Dendritic cell treated with granulocyte-macrophage colony-stimulating factor and Interleukin-4, amounts not matched to agents 40 ng/mL and 50 ng/mL, for 4 days (primary cell): Measurements from ENCODE around the gene UQCRHL.

Source experiments
- H3K27ac Mint-ChIP-seq: one replicate; pipeline ENCODE4 v1.8.0; 2022; ENCODE audit warnings: mild to moderate bottlenecking, mixed read lengths
- H3K27me3 Mint-ChIP-seq: one replicate; pipeline ENCODE4 v1.8.0; 2022; ENCODE audit warnings: mild to moderate bottlenecking, mixed read lengths
- H3K36me3 Mint-ChIP-seq: one replicate; pipeline ENCODE4 v1.8.0; 2022; ENCODE audit warnings: low read depth, mixed read lengths
- H3K4me1 Mint-ChIP-seq: one replicate; pipeline ENCODE4 v1.8.0; 2022; ENCODE audit warnings: low read depth, mixed read lengths
- H3K4me3 Mint-ChIP-seq: one replicate; pipeline ENCODE4 v1.8.0; 2022; ENCODE audit warnings: mild to moderate bottlenecking, moderate library complexity, mixed read lengths
- H3K9me3 Mint-ChIP-seq: one replicate; pipeline ENCODE4 v1.8.0; 2022; ENCODE audit warnings: mixed read lengths
- intact Hi-C: fragments of 100-400 bp; cut with micrococcal nuclease; formaldehyde crosslinking; loops from one replicate; pipeline ENCODE4 v1.15.0; 2022

The UQCRHL gene

DNA sequence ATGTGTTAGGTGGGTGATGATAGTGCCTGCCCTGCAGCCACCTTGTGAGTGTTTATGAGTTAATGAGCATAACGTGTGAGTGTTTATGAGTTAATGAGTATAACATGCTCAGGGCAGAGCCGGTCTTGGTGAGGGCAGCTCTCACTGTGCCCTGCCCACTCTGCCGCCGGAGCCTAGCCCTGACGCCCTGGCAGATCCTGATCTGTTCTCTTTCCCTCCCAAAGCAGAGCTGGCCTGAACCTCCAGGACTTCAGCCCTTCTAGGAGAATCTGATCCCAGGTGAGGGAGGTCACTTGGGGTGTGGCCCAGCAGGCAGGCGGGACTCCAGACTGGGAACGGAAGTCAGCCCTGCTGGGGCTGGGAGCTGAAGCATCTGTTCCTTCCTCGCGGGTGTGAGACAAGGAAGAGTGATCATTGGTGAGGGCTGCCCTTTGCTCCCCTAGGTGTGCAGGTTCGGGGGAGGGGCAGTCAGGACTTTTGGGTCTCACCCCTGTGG is 43.1 kb downstream of the UQCRHL start:
- Mint-ChIP-seq H3K4me3 (no peak overlapping the region), H3K4me1 (no peaks in the 10 kb centered on the region), H3K27me3 (peaks cover 60% of the 10 kb centered on the region), H3K27ac (no peak overlapping the region), H3K9me3 (no peaks in the 10 kb centered on the region), H3K36me3 (no peaks in the 10 kb centered on the region)
- intact Hi-C loops, result no loop called here

DNA sequence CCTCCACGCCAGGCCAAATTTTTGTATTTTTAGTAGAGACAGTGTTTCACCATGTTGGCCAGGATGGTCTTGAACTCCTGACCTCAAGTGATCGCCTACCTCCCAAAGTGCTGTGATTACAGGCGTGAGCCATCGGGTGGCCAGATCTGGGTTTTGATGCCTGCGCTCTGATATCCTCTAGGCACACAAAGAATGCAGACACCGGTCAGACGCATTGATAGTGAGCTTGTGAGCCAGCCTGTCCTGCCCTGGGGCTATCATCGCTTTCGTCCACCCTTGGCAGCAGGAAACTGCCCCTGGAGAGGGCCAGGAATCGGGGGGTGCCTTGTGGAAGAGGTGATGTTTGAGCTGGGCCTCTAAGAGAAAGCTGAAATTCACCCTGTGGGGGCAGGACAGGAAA is 44.9 kb downstream of the UQCRHL start:
- H3K27ac Mint-ChIP-seq, result no peak overlapping the region
- H3K4me1 Mint-ChIP-seq, result peaks cover 2% of the 10 kb centered on the region
- no peaks in the 10 kb centered on the region for H3K36me3 Mint-ChIP-seq
- intact Hi-C loops, result no loop called here
- H3K27me3 Mint-ChIP-seq, result peaks cover 70% of the 10 kb centered on the region
- no peak overlapping the region for H3K4me3 Mint-ChIP-seq
- no peaks in the 10 kb centered on the region for H3K9me3 Mint-ChIP-seq

DNA sequence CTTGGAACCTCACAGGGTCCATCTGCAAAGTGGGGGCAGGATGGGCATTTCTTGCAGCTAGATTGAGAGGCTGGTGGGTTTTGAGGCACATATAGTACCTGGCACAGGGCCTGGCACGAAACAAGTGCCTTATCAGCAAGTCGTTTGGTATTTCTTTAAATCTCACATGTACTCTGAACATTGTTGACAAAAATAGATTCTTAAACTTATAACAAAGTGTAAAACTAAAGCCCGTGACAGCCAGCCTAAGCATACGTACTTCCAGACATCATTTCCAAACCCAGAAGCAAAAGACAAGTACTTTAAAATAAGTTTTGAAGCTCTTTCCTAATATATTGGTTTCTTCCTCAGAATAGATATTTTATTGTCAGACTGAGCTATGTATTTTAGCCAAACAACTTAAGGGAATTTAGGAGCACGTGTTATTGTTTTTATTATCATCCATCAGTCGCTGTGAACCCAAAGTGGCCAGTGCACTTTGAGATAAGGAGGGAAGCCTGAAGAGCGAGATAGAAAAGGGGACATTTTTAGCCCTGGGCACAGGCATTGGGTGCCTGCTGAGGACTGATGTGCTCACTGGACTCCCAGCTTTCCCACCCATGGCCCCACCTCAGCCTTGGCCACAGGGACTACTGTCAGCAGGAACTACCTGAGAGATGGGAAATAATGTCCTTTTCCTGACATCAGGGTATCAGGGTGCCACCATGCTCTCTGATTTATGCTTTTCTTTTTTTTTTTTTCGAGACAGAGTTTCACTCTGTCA is 45.9 kb downstream of the UQCRHL start:
- no peaks in the 10 kb centered on the region for H3K9me3 Mint-ChIP-seq
- intact Hi-C loops, result no loop called here
- no peak overlapping the region for H3K27ac Mint-ChIP-seq
- no peak overlapping the region for H3K4me3 Mint-ChIP-seq
- H3K36me3 Mint-ChIP-seq, result no peaks in the 10 kb centered on the region
- H3K27me3 Mint-ChIP-seq, result peaks cover 80% of the 10 kb centered on the region
- H3K4me1 Mint-ChIP-seq, result peaks cover 9% of the 10 kb centered on the region

DNA sequence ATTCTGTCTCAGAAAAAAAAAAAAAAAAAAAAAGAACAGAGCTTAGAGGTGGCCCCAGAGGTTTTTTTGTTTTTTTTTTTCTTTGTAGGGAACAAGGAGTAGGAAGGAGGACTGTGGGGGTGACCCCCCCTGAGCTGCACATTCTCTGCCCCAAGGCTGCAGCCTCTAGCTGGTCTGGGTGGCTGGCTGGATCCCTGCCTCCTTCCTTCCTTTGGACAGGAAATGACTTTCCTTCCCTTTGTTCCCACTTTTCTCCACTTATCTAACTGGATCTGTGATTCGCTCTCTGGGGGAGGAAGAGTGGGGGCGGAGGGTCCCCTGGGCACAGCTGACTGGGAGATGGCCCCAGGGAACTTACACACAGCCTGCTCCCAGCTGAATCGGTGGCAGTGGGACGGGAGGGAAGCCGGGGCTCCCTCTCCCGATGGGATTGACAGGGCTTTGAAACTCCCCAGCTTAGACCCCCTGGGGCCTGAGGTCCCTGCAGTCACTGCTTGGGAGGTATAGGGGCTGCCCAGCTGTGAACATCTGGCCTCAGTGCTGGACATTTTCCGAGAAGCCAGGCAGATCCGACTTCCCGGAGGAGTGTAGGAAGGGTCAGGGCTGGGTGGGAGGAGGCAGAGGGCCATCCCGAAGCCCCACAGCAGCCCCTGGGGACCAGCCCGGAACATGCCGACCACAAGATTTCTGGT is 46.8 kb downstream of the UQCRHL start:
- H3K9me3 Mint-ChIP-seq, result no peaks in the 10 kb centered on the region
- no peaks in the 10 kb centered on the region for H3K36me3 Mint-ChIP-seq
- peaks cover 85% of the 10 kb centered on the region for H3K27me3 Mint-ChIP-seq
- no peak overlapping the region for H3K27ac Mint-ChIP-seq
- H3K4me3 Mint-ChIP-seq, result no peak overlapping the region
- intact Hi-C loops, result no loop called here
- peaks cover 9% of the 10 kb centered on the region for H3K4me1 Mint-ChIP-seq

DNA sequence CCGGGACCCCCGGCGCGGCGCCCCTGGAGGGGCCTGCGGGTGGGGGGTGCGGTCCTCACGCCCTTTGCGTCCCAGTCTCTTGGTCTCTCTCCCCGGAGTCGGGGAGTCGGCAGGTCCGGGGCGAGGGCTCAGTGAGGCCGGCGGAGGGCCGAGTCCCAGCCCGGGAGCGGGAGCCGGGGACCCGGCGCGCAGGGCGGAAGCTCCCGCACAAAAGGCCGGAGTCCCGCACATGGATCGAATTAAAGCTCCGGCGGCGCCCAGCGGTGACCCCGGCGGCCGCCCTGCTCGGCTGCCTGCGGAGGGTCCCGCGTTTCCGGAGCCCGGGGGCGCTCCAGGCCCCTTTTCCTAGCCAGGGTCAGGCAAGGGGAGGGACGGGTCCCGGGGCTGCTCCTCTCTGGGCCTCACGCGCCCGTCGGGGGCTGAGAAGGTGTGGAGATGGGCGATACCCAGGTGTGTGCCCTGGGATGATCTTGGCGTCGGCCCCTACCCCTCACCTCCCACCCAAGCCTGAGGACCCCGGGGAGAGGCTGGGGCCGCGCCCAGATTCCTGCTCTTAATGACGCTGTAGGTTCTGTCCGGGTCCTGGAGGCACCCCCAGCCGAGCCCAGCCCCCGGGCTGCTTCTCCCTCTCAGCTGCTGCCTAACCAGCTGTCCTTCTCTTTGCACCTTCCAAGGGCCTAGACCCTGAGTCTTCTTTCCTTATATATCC is 48.3 kb downstream of the UQCRHL start:
- Mint-ChIP-seq H3K27ac (no peak overlapping the region), H3K4me3 (no peak overlapping the region), H3K4me1 (peaks cover 9% of the 10 kb centered on the region)

DNA sequence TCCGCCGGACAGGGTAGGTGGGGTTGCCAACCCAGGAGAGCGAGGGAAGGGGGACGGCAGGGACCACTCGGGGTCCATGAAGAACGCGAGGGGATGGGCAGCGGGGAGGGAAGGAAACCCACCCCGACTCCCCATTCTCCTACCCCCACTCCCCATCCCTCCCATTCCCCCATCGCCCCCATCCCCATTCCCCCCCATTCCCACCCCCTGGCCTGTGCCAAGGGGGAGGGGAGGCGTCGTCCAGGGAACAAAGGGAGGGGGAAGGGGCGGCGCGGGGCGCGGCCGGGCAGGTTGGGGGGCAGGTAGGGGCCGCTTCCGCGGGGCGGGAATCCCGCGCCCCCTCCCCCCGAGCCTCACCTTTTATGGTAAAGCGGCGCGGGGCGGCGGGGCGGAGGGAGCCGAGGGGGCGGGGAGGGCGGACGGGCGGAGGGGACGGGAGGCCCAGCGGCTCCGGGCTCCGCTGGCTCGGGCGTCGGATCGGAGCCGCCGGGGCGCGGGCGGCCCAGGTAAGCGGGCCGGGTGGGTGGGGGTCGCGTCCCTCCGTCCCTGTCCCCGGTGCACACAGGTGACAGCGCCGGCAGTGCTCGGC is 49.0 kb downstream of the UQCRHL start, which contains the start of gene FBLIM1:
Gene FBLIM1 (plus strand): TSS at position 453 of the 589 bp plus-strand sequence. CDS start 6,189 bp downstream, outside the sequence.
- peaks cover 71% of the 10 kb centered on the region for H3K27me3 Mint-ChIP-seq
- H3K9me3 Mint-ChIP-seq, result no peaks in the 10 kb centered on the region
- intact Hi-C loops, result no loop called here
- no peak within 1 kb of the TSS for H3K4me3 Mint-ChIP-seq
- H3K27ac Mint-ChIP-seq, result no peak within 1 kb of the TSS
- H3K4me1 Mint-ChIP-seq, result peaks cover 9% of the 10 kb centered on the region
- no peaks in the 10 kb centered on the region for H3K36me3 Mint-ChIP-seq

More for the DNA sequence above, 48.3 kb downstream of the UQCRHL start:
- H3K9me3 Mint-ChIP-seq, result no peaks in the 10 kb centered on the region
- H3K27me3 Mint-ChIP-seq, result peaks cover 75% of the 10 kb centered on the region
- H3K36me3 Mint-ChIP-seq, result no peaks in the 10 kb centered on the region
- intact Hi-C loops, result no loop called here

DNA sequence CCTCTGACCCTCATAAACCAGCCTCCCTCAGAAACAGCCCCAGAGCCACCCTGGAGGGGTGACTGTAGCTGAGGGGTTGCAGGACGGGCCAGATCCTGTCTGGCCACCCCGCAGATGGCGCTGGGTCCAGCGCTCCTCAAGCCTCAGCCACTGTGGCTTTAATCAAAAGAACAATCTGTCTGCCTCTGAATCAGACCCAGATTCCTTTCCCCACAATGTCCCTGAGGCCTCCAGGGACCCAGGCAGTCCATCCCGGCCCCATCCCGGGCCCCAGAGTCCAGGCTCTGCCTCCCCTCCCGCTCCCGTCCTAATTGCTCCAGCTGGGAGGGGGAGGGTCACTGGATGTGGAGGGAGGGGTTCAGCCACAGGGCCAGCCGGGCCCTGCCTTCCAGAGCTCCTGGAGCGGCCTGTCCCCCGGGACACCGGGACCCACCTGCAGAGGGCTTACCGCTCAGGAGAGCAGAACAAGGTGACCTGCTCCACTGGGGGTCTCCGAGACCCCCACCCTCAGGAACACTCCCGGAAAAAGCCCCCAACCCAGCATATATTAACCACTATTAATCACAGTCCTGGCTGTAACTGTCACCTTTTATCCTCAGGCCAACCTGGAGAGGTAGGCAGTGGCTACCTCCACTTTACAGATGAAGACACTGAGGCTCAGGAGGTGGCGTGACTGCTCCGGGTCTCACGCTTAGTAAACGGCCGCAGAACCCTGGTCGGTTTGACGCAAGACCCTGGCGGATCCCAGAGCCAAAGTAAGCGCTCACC is 49.7 kb downstream of the UQCRHL start:
- Mint-ChIP-seq H3K27me3 (peaks cover 71% of the 10 kb centered on the region), H3K27ac (no peak overlapping the region), H3K36me3 (no peaks in the 10 kb centered on the region), H3K9me3 (no peaks in the 10 kb centered on the region), H3K4me1 (peaks cover 9% of the 10 kb centered on the region), H3K4me3 (no peak overlapping the region)
- intact Hi-C loops, result no loop called here
